BJ (cell line): Measurements from ENCODE around the gene UQCC2. TPM values are rescaled to one million over a fixed set of nuclear protein-coding genes. Genes with fewer than 3 reads are reported as not detected.

Experiments
- CTCF ChIA-PET: fragments of 350-600 bp; formaldehyde crosslinking; extraction: SDS; loops from one replicate; lab custom pipeline; 2021; ENCODE audit warnings: antibody characterized with exemption, inconsistent platforms; lab: Yijun Ruan, JAX
- POLR2A ChIA-PET: fragments of 300-600 bp; sonication (Branson Sonifier 250); formaldehyde crosslinking; extraction: SDS; loops from one replicate; lab custom pipeline; 2021; ENCODE audit warnings: antibody characterized with exemption; lab: Charles Lee
- DNase-seq: peaks from one replicate; pipeline ENCODE4 v3.0.0-alpha.2; 2011; ENCODE audit warnings: low read depth
- H3K27me3 ChIP-seq: 2 replicates; pipeline ENCODE4 v1.6.0; 2011; ENCODE audit warnings: low read length; ENCODE audit not compliant: control insufficient read depth, insufficient read depth
- H3K36me3 ChIP-seq: 2 replicates; pipeline ENCODE4 v1.5.1; 2011; ENCODE audit warnings: low read length; ENCODE audit not compliant: control insufficient read depth, insufficient read depth
- H3K4me3 ChIP-seq: 2 replicates; pipeline ENCODE4 v1.5.1; 2011; ENCODE audit warnings: low read depth, mild to moderate bottlenecking, control low read depth, low read length
- CTCF ChIP-seq: IDR thresholded peaks from 2 replicates; pipeline ENCODE4 v1.5.1; 2011; ENCODE audit warnings: low read depth, mild to moderate bottlenecking, control low read depth, inconsistent platforms, low read length, moderate library complexity; ENCODE audit not compliant: insufficient read depth
- polyA plus RNA-seq: library from polyadenylated mRNA; depleted of rRNA; stranded (reverse); fragments of >200 nt; gene quantifications from 2 replicates; pipeline ENCODE4 v1.2.3, GENCODE V29; 2011

The UQCC2 gene
- polyA plus RNA-seq, 1 experiment = 51.7 TPM

GRCh38 chr6:33751771-33752645, 40.5 kb upstream of the UQCC2 start:
- H3K4me3 ChIP-seq = no peak overlapping the region
- no peak for TF ChIP-seq CTCF
- no peaks in the 10 kb centered on the region for H3K27me3 ChIP-seq
- DNase-seq = no peak
- ChIA-PET POLR2A (interaction anchor here (1.3 kb wide), 1 partner anchor 19 kb away, joined by 3 read pairs; no protein-coding TSS in a partner anchor), CTCF (interaction anchor here (1.0 to 24.3 kb wide), 6 partner anchors 13 to 276 kb away, joined by 3 to 567 read pairs (median 4); partner anchors contain the start of gene UQCC2)
- H3K36me3 ChIP-seq = no peaks in the 10 kb centered on the region

- ChIA-PET POLR2A (interaction anchor here (1.3 kb wide), 1 partner anchor 21 kb away, joined by 3 read pairs; no protein-coding TSS in a partner anchor), CTCF (interaction anchor here (0.8 to 24.3 kb wide), 7 partner anchors 13 to 405 kb away, joined by 3 to 567 read pairs (median 3); no protein-coding TSS in a partner anchor)
- Histone ChIP-seq H3K36me3 (no peaks in the 10 kb centered on the region), H3K4me3 (no peak overlapping the region), H3K27me3 (no peaks in the 10 kb centered on the region)
- no peak for TF ChIP-seq CTCF
- no peak for DNase-seq
These were observed 38.9 kb upstream of the UQCC2 start for GRCh38 chr6:33750244-33750991.

- no peak for DNase-seq
- ChIA-PET POLR2A (no interaction called here), CTCF (interaction anchor here (0.6 to 24.3 kb wide), 7 partner anchors 15 to 1508 kb away, joined by 3 to 567 read pairs (median 3); no protein-coding TSS in a partner anchor)
- Histone ChIP-seq H3K4me3 (no peak overlapping the region), H3K27me3 (no peaks in the 10 kb centered on the region), H3K36me3 (no peaks in the 10 kb centered on the region)
- TF ChIP-seq CTCF = no peak
These were observed 37.9 kb upstream of the UQCC2 start for GRCh38 chr6:33749401-33749800.

GRCh38 chr6:33748841-33749240, 37.3 kb upstream of the UQCC2 start:
- no peak for DNase-seq
- ChIA-PET CTCF (interaction anchor here (0.6 to 24.3 kb wide), 4 partner anchors 16 to 279 kb away, joined by 4 to 567 read pairs (median 6); partner anchors contain the start of gene UQCC2), POLR2A (no interaction called here)
- Histone ChIP-seq H3K36me3 (no peaks in the 10 kb centered on the region), H3K27me3 (no peaks in the 10 kb centered on the region), H3K4me3 (no peak overlapping the region)
- TF ChIP-seq CTCF = no peak
